GM21423 (cell line): Measurements from ENCODE around the gene KCNG4.

Experiments
- ATAC-seq: cut with Tn5 transposase; IDR thresholded peaks from one replicate; pipeline ENCODE4 v1.9.1; 2021; ENCODE audit warnings: mild to moderate bottlenecking, moderate library complexity; ENCODE audit not compliant: unreplicated experiment

Gene KCNG4

DNA sequence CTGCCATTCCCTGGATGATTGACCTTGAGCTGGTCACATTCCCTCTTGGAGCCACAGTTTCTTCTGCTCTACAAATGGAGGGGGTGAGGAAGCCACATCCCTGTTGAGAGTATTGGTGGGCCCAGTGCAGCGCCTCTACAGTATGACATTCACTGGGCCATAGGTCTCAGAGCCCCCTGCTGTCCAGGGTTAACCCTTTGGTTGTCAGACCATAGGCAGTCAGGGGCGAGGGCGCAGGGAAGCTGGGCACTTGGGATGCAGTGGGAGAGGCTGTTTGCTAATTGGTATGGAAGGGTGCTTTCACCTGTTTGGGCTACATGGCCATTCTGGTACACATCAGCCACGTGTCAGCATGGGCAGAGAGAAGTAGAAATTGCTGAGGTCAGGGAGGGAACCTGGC lies 27.6 kb upstream of the KCNG4 start:
- no peak for ATAC-seq

GRCh38 chr16:84266451-84266850 lies 26.6 kb upstream of the KCNG4 start:
- no peak for ATAC-seq

GRCh38 chr16:84262939-84263338 lies 23.1 kb upstream of the KCNG4 start:
- ATAC-seq = no peak

DNA sequence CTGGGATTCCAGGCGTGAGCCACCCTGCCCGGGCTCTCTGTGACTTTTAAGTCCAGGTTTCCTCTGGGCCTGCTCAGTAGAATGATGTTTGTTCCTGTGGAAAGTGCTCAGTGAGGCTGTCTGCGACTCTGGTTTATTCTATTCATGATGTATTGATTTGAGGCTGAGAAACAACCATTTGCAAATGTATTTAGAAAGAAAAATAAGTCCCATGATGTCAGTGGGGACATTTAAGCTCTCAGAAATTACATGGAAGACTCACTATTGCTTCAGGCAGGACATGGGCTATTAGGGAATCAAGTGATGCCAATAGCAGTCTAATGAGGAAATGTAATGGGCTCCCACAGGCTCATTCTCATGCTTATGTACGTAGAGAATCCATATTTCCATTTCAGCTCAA lies 22.2 kb upstream of the KCNG4 start:
- ATAC-seq = no peak

- ATAC-seq = no peak
Observed at GRCh38 chr16:84260766-84261554, 21.1 kb upstream of the KCNG4 start.

DNA sequence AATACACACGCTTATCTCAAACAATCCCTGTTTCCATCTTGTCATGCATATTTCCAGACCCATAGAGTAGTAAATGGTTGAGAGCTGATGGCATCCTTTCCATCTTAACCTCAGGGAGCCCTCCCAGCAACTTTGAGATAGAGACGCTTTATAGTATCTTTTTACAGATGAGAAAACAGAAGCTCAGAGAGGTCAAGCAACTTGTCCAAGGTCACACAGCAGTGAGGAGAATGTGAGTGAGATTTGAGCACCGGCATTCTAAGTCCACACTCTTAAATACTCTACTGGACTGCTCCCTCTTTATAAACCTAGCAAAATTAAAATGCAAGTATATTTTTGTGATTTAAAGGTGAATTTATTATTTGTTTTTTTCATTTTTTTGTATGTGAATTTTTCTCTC lies 19.9 kb upstream of the KCNG4 start:
- no peak for ATAC-seq

GRCh38 chr16:84258266-84258665 lies 18.5 kb upstream of the KCNG4 start:
- no peak for ATAC-seq

DNA sequence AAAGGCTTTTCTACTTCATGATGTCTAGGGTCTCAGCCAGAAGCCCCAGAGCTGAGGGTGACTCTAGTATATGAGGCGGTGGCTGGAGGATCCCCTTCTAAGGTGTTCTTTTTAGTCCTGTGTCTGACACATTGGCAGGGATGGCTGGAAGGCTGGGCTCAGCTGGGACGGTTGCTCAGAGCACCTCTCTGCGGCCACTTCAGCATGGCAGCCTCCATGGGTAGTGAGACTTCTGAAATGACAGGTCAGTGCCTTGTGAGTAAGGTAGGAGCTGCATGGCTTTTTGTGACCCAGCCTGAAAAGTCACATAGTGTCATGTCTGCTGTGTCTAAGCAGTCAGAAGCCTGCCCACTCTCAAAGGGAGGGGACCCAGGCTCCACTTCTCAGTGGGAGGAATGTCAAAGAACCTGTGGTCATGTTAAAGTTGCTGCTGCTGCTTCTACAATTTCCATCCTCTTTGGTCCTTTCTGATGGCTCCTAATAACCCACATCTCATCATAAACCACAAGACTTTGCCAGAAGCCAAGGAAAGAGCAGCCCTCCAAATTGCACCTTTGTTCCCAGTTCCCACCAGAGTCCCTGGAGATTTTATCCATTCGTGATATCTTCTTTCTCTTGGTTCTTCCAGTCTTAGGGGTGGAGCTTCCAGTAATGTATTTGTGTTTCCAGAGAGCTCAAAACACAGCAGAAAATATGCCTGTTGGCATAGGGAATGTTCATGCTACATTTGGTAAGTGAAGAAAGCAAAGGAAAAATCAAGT lies 15.4 kb upstream of the KCNG4 start:
- ATAC-seq = no peak

DNA sequence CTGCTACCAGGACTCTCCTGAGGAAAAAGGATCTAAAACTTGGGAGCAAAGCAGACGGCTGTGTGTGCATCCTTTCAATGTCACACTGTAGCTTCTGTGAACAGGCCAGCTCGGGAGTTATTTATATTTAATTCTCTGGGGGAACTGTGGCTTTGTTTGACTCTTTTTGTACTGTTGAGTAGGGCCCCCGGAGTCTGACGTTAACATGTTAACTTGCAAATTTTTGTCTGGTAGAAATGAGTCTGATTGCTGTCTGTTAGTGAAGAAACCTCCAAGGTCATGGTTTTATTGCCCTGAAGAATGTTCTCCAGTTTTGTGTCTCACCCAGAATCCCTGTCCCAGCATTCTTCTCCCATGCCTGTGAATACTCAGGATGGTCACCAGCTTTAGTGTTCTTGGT lies 14.2 kb upstream of the KCNG4 start:
- ATAC-seq = no peak

DNA sequence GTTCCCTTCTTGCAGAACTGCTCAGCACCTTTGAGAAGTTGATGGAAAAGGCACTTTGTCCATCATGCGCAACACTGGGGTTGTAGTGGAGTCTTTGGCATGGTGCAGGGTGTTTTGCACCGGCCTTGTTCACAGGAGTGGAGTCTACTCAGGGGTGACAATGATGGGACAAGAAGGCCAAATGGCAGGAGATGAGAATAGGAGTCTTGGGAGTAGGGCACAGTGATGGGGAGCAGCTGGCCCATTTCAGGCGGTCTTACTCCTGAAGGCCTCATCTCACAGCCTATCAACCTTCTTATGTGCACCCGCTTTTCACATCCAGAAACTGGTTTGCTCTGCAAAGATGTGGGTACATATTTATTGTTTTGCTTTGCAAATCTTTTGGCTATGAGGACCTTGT lies 13.4 kb upstream of the KCNG4 start:
- no peak for ATAC-seq

- no peak for ATAC-seq
Observed at GRCh38 chr16:84252184-84252583, 12.4 kb upstream of the KCNG4 start.

- ATAC-seq = no peak
Observed at GRCh38 chr16:84247844-84248243, 8.0 kb upstream of the KCNG4 start.

- no peak for ATAC-seq
Observed at GRCh38 chr16:84247331-84247730, 7.5 kb upstream of the KCNG4 start.

GRCh38 chr16:84246679-84247077 lies 6.9 kb upstream of the KCNG4 start:
- ATAC-seq = no peak

- no peak for ATAC-seq
Observed at GRCh38 chr16:84245956-84246678, 6.3 kb upstream of the KCNG4 start.

DNA sequence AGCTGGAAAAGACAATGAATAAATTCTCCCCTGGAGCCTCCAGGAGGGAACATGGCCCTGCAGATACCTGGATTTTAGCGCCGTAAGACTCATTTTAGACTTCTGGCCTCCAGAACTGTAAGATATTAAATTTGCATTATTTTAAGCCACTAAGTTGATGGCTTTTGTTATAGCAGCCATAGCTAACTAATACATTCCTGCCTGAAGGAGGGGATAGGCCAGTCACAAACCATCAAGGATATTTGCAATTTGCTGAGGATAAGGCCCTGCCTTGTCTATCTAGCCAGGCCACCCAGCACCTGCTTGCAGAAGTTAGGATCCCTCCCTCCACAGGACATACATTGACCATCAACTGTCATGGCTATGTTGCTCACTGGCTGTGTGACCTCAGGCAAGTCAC lies 4.9 kb upstream of the KCNG4 start:
- no peak for ATAC-seq

- no peak for ATAC-seq
Observed at GRCh38 chr16:84243732-84244131, 3.9 kb upstream of the KCNG4 start.

GRCh38 chr16:84242839-84243238 lies 3.0 kb upstream of the KCNG4 start:
- ATAC-seq = no peak

DNA sequence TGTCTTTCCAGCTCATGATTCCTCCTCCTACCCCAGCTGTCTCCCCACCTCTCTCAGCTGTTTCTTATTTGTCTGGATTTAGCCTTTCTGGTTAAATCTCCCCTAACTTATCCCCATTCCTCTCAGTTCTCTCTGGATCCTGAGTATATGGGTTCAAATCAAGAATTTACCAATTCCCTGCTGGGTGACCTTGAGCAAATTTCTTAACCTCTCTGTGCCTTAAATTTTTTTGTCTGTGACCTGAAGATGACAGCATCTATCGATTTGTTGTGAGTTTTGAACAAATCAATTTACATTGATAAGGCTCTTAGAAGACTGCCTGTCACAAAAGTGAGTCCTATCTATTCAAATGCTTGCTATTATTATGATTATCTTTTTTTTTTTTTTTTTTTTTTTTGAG lies 2.0 kb upstream of the KCNG4 start:
- ATAC-seq = no peak

DNA sequence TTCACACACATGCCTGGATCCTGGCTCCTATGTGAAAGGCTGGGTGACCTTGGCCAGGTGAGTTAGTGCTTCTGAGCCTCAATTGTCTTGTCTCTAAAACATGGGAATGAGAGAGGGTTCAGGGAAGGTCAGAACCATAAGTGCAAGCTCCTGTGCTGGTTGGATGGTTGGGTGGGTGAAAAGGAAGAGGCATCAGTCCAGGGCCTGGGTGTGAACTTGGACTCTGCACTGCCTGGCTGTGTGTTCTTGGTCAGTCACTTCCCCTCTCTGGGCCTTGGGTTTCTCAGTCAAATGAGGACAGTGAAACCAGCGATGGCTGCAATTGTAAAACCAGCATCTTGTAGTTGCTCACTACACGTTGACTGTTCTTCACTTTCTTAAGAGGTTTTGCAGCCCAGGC lies 643 bp upstream of the KCNG4 start:
- ATAC-seq = no peak

- no peak for ATAC-seq
Observed at GRCh38 chr16:84239141-84239769, 557 bp downstream of the KCNG4 start.
